B cell (primary cell): Measurements from ENCODE around the gene SCNN1B. TPM values are rescaled to one million over a fixed set of nuclear protein-coding genes. Genes with fewer than 3 reads are reported as not detected.

Experiments
- polyA plus RNA-seq: library from polyadenylated mRNA; depleted of rRNA; stranded (reverse); fragments of >200 nt; gene quantifications from 2 replicates; pipeline ENCODE4 v1.2.3, GENCODE V29; 2012
- total RNA-seq, 2 donors: library from RNA; stranded (reverse); fragments of 120-200 nt in 1 of 2; gene quantifications; 1 replicate in 1 of 2; 2 replicates in 1 of 2; pipeline versions ENCODE4 v1.2.3 to v1.2.4, GENCODE V29; 2013 to 2022

The SCNN1B gene
- total and polyA plus RNA-seq, 2 donors (not counting 1 experiment from before 2014, with no cell fraction given), result 0.30 TPM; not detected in 1

Other genes starting within 250 kb of the SCNN1B start
- 5.6 and 6.7 TPM in 2 replicates for gene USP31, start 152.8 kb upstream of the SCNN1B start, total RNA-seq
- gene USP31, start 152.8 kb upstream of the SCNN1B start, polyA plus RNA-seq, result 1.3 and 1.6 TPM in 2 replicates
- not detected in 2 replicates for gene SCNN1G, start 119.6 kb upstream of the SCNN1B start, total RNA-seq
- gene SCNN1G, start 119.6 kb upstream of the SCNN1B start, polyA plus RNA-seq, result not detected in 2 replicates
- gene COG7, start 150.9 kb downstream of the SCNN1B start, total RNA-seq, result 21.3 and 23.3 TPM in 2 replicates
- 31.8 and 37.8 TPM in 2 replicates for gene COG7, start 150.9 kb downstream of the SCNN1B start, polyA plus RNA-seq
- gene GGA2, start 208.2 kb downstream of the SCNN1B start, total RNA-seq, result 832 and 865 TPM in 2 replicates
- gene GGA2, start 208.2 kb downstream of the SCNN1B start, polyA plus RNA-seq, result 227 and 310 TPM in 2 replicates